K562 (cell line): ENCODE measurements around the gene GRPEL2. TPM values are rescaled to one million over a fixed set of nuclear protein-coding genes. Genes with fewer than 3 reads are reported as not detected.

Source experiments
- ARID1B ChIP-seq: fragments of 450-650 bp; IDR thresholded peaks from 2 replicates; pipeline ENCODE4 v1.6.1; 2016; ENCODE audit warnings: antibody characterized with exemption, mild to moderate bottlenecking, inconsistent platforms
- CREB3L1 ChIP-seq: fragments of 450-650 bp; IDR thresholded peaks from 2 replicates; pipeline ENCODE4 v1.6.1; 2014; ENCODE audit warnings: low read depth, mild to moderate bottlenecking, moderate library complexity, borderline replicate concordance
- CREBBP ChIP-seq: IDR thresholded peaks from one replicate; pipeline ENCODE4 v1.6.1; 2012; ENCODE audit warnings: low read depth, mild to moderate bottlenecking, control low read depth, inconsistent platforms, low read length
- DDX20 ChIP-seq: fragments of 450-650 bp; IDR thresholded peaks from 2 replicates; pipeline ENCODE4 v1.6.1; 2016; ENCODE audit warnings: missing genetic modification characterization, low read depth, mild to moderate bottlenecking, missing compliant biosample characterization, moderate library complexity
- E4F1 ChIP-seq: fragments of 250-450 bp; sonication (Bioruptor Pico); IDR thresholded peaks from 2 replicates; pipeline ENCODE4 v1.5.0; 2021; ENCODE audit warnings: mild to moderate bottlenecking, borderline replicate concordance
- ERF ChIP-seq: fragments of 450-650 bp; formaldehyde crosslinking; IDR thresholded peaks from 2 replicates; pipeline ENCODE4 v1.4.0; 2020; ENCODE audit warnings: mild to moderate bottlenecking, mixed read lengths
- ETV6 ChIP-seq, 3 experiments: fragments of 150-350 bp in 1 of 3; sonication (generic) in 1 of 3; formaldehyde crosslinking in 1 of 3; IDR thresholded peaks; 2 replicates each; pipeline versions ENCODE4 v1.6.1 to v1.8.0; 2014 to 2022; ENCODE audit warnings: borderline replicate concordance in 2 of 3, low read depth in 2 of 3, antibody characterized with exemption in 1 of 3, low read length in 1 of 3, mild to moderate bottlenecking in 1 of 3, missing genetic modification reagents in 1 of 3
- HNRNPK ChIP-seq: fragments of 200-400 bp; formaldehyde crosslinking; IDR thresholded peaks from one replicate; pipeline ENCODE4 v1.6.1; 2018; ENCODE audit warnings: mild to moderate bottlenecking, low read depth, low read length; ENCODE audit not compliant: poor library complexity, severe bottlenecking
- POLR2B ChIP-seq: fragments of 450-650 bp; IDR thresholded peaks from 2 replicates; pipeline ENCODE4 v1.6.1; 2018; ENCODE audit warnings: low read depth; ENCODE audit not compliant: partially characterized antibody
- RNF2 ChIP-seq: sonication (generic); IDR thresholded peaks from 2 replicates; pipeline ENCODE4 v1.6.1; 2016
- SMAD3 ChIP-seq: fragments of 450-650 bp; formaldehyde crosslinking; conservative IDR thresholded peaks from 2 replicates; pipeline ENCODE4 v1.4.0; 2020; ENCODE audit warnings: mild to moderate bottlenecking
- ZFPM2 ChIP-seq: fragments of 250-450 bp; sonication (Bioruptor Pico); IDR thresholded peaks from 2 replicates; pipeline ENCODE4 v1.5.1; 2022; ENCODE audit warnings: mild to moderate bottlenecking
- ZNF143 ChIP-seq: sonication (generic); formaldehyde crosslinking; IDR thresholded peaks from 2 replicates; pipeline ENCODE4 v1.9.0; 2022; ENCODE audit warnings: mild to moderate bottlenecking, missing genetic modification reagents
- ZNF444 ChIP-seq: fragments of 250-450 bp; sonication (Bioruptor Pico); IDR thresholded peaks from 2 replicates; pipeline ENCODE4 v1.4.0; 2020; ENCODE audit warnings: mild to moderate bottlenecking, moderate library complexity
- polyA plus RNA-seq, 8 experiments: library from polyadenylated mRNA; depleted of rRNA in 4 of 8; stranded (reverse) in 5 of 8; unstranded in 3 of 8; fragments of >200 nt; fragmentation: Nextera tagmentation in 2 of 8; fragmentation: Illumina TruSeq in 1 of 8; extraction: Ambion mirVana in 2 of 8; extraction: Trizol in 1 of 8; gene quantifications; 2 replicates each; pipeline versions ENCODE4 v1.2.1 to v1.2.3, GENCODE V29; 2011 to 2014; ENCODE audit warnings: inconsistent platforms in 1 of 8, missing spikeins in 1 of 8
- total RNA-seq, 7 experiments: library from RNA; depleted of rRNA in 6 of 7; stranded (reverse); fragments of >200 nt in 6 of 7; fragmentation: Illumina TruSeq in 2 of 7; extraction: Trizol in 2 of 7; gene quantifications; 2 replicates each; pipeline versions ENCODE4 v1.2.1 to v1.2.3, GENCODE V29; 2011 to 2021; ENCODE audit warnings: low replicate concordance in 1 of 7

Gene GRPEL2
- total and polyA plus RNA-seq, 9 of the 15 experiments (the other 6 are each of a cell fraction or from before 2014, with no cell fraction given), result 11.2 to 40.5 (median 25.8) TPM

- TF ChIP-seq CREB3L1, result peak; percentile 54; the same call in 1 of the 2 replicates
- TF ChIP-seq ARID1B, result peak; percentile 90
- no peak for TF ChIP-seq DDX20 (tag)
- no peak for TF ChIP-seq ERF (CRISPR knock-in tag)
- TF ChIP-seq SMAD3 (CRISPR knock-in tag), result no peak; the same call in 1 of the 2 replicates
- no peak for TF ChIP-seq ZNF143 (CRISPR knock-in tag)
- no peak for TF ChIP-seq E4F1 (CRISPR knock-in tag)
- TF ChIP-seq HNRNPK, result no peak
- TF ChIP-seq POLR2B, result peak; percentile 31
- no peak for TF ChIP-seq ZFPM2 (CRISPR knock-in tag)
- no peak for TF ChIP-seq CREBBP
- TF ChIP-seq RNF2, result peak; percentile 36; the same call in 1 of the 2 replicates
- 0 out of 2 replicates have a peak, but pooled peaks have one; percentile 20 for TF ChIP-seq ZNF444 (CRISPR knock-in tag)
- TF ChIP-seq ETV6 (IDR thresholded peaks at IDR 0.05; ENCODE audit: borderline replicate concordance in 1 of 2, low read depth in 2 of 2, low read length in 1 of 2), result no peak
- TF ChIP-seq ETV6 (CRISPR knock-in tag; IDR thresholded peaks at IDR 0.05; ENCODE audit: borderline replicate concordance), result no peak
Observed at GRCh38 chr5:149320791-149321330, 24.4 kb upstream of the GRPEL2 start (continued).
